Measurements from ENCODE around the gene CLN6. TPM values are rescaled to one million over a fixed set of nuclear protein-coding genes. Genes with fewer than 3 reads are reported as not detected.
"Not testable (repeated sequence)": the region's sequence is repeated elsewhere in the genome, so short reads cannot be mapped to it uniquely, and the experiment has no call there.

The CLN6 gene
- total RNA-seq, 1 experiment from 2014 or later: 85.7 TPM

GRCh38 chr15:68228143-68228970 lies 1.2 kb downstream of the CLN6 start:
- H3K36me3 Mint-ChIP-seq (ENCODE audit: insufficient read depth, unreplicated experiment): peaks cover 34% of the 10 kb centered on the region
- intact Hi-C loops (cut with micrococcal nuclease; ENCODE audit: unreplicated experiment): no loop called here
- H3K4me3 Mint-ChIP-seq (ENCODE audit: low read depth, unreplicated experiment): peak overlapping the region; percentile 93
- H3K27ac Mint-ChIP-seq (ENCODE audit: unreplicated experiment): peak overlapping the region; percentile 65
- no peaks in the 10 kb centered on the region for H3K9me3 Mint-ChIP-seq (ENCODE audit: low read depth, unreplicated experiment)
- H3K27me3 Mint-ChIP-seq (ENCODE audit: unreplicated experiment): peaks cover 10% of the 10 kb centered on the region
- DNase-seq: no peak
- H3K4me1 Mint-ChIP-seq (ENCODE audit: low read depth, unreplicated experiment): peaks cover 29% of the 10 kb centered on the region
- CTCF ChIA-PET: interaction anchor here (1.2 kb wide), 2 partner anchors 23 to 78 kb away, joined by 3 to 4 read pairs; partner anchors contain the start of gene CALML4
- no TSS peak for BruUV-seq (replicated peaks)
- TF ChIP-seq, protein P1, sequence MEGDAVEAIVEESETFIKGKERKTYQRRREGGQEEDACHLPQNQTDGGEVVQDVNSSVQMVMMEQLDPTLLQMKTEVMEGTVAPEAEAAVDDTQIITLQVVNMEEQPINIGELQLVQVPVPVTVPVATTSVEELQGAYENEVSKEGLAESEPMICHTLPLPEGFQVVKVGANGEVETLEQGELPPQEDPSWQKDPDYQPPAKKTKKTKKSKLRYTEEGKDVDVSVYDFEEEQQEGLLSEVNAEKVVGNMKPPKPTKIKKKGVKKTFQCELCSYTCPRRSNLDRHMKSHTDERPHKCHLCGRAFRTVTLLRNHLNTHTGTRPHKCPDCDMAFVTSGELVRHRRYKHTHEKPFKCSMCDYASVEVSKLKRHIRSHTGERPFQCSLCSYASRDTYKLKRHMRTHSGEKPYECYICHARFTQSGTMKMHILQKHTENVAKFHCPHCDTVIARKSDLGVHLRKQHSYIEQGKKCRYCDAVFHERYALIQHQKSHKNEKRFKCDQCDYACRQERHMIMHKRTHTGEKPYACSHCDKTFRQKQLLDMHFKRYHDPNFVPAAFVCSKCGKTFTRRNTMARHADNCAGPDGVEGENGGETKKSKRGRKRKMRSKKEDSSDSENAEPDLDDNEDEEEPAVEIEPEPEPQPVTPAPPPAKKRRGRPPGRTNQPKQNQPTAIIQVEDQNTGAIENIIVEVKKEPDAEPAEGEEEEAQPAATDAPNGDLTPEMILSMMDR (IDR thresholded peaks at IDR 0.05; ENCODE audit: unreplicated experiment): no peak

GRCh38 chr15:68227643-68228142 lies 1.8 kb downstream of the CLN6 start:
- H3K27ac Mint-ChIP-seq (ENCODE audit: unreplicated experiment): no peak overlapping the region
- TF ChIP-seq, protein P1 (IDR thresholded peaks at IDR 0.05; ENCODE audit: unreplicated experiment): no peak
- peak overlapping the region; percentile 93 for H3K4me3 Mint-ChIP-seq (ENCODE audit: low read depth, unreplicated experiment)
- no TSS peak for BruUV-seq (replicated peaks)
- H3K9me3 Mint-ChIP-seq (ENCODE audit: low read depth, unreplicated experiment): no peaks in the 10 kb centered on the region
- peaks cover 29% of the 10 kb centered on the region for H3K4me1 Mint-ChIP-seq (ENCODE audit: low read depth, unreplicated experiment)
- peaks cover 10% of the 10 kb centered on the region for H3K27me3 Mint-ChIP-seq (ENCODE audit: unreplicated experiment)
- no peak for DNase-seq
- intact Hi-C loops (cut with micrococcal nuclease; ENCODE audit: unreplicated experiment): no loop called here
- CTCF ChIA-PET: interaction anchor here (1.2 kb wide), 1 partner anchor 23 kb away, joined by 4 read pairs; the partner anchor contains the start of gene CALML4
- peaks cover 39% of the 10 kb centered on the region for H3K36me3 Mint-ChIP-seq (ENCODE audit: insufficient read depth, unreplicated experiment)

DNA sequence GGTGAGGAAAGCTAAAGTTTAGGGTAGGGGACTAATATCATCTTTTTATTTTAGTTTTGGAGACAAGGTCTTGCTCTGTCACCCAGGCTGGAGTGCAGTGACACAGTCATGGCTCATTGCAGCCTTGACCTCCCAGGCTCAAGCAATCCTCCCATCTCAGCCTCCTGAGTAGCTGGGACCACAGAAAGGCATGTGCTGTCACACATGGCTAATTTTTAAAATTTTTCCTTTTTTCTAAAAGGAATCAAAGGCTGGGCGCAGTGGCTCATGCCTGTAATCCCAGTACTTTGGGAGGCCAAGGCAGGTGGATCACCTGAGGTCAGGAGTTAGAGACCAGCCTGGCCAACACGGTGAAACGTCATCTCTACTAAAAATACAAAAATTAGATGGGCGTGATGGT lies 4.1 kb downstream of the CLN6 start:
- CTCF ChIA-PET: interaction anchor here (0.6 kb wide), 1 partner anchor 28 kb away, joined by 4 read pairs; no protein-coding TSS in a partner anchor
- intact Hi-C loops (cut with micrococcal nuclease; ENCODE audit: unreplicated experiment); H3K27ac Mint-ChIP-seq (ENCODE audit: unreplicated experiment); H3K27me3 Mint-ChIP-seq (ENCODE audit: unreplicated experiment); H3K4me3 Mint-ChIP-seq (ENCODE audit: low read depth, unreplicated experiment); DNase-seq; H3K9me3 Mint-ChIP-seq (ENCODE audit: low read depth, unreplicated experiment); BruUV-seq (replicated peaks): not testable (repeated sequence)
- H3K36me3 Mint-ChIP-seq (ENCODE audit: insufficient read depth, unreplicated experiment): peaks cover 33% of the 10 kb centered on the region
- peaks cover 29% of the 10 kb centered on the region for H3K4me1 Mint-ChIP-seq (ENCODE audit: low read depth, unreplicated experiment)

- Mint-ChIP-seq H3K4me1 (ENCODE audit: low read depth, unreplicated experiment) (peaks cover 29% of the 10 kb centered on the region), H3K9me3 (ENCODE audit: low read depth, unreplicated experiment) (no peaks in the 10 kb centered on the region), H3K27me3 (ENCODE audit: unreplicated experiment) (no peaks in the 10 kb centered on the region), H3K36me3 (ENCODE audit: insufficient read depth, unreplicated experiment) (peaks cover 28% of the 10 kb centered on the region), H3K27ac (ENCODE audit: unreplicated experiment) (no peak overlapping the region), H3K4me3 (ENCODE audit: low read depth, unreplicated experiment) (no peak overlapping the region)
- CTCF ChIA-PET: interaction anchor here (0.6 kb wide), 1 partner anchor 190 kb away, joined by 5 read pairs; no protein-coding TSS in a partner anchor
- intact Hi-C loops (cut with micrococcal nuclease; ENCODE audit: unreplicated experiment): no loop called here
- TF ChIP-seq, protein P1 (IDR thresholded peaks at IDR 0.05; ENCODE audit: unreplicated experiment): no peak
- no peak for DNase-seq
- BruUV-seq (replicated peaks): no TSS peak
These were observed 4.8 kb downstream of the CLN6 start for GRCh38 chr15:68224546-68225250.
